ENCODE data around the gene KRT82.

Gene KRT82

DNA sequence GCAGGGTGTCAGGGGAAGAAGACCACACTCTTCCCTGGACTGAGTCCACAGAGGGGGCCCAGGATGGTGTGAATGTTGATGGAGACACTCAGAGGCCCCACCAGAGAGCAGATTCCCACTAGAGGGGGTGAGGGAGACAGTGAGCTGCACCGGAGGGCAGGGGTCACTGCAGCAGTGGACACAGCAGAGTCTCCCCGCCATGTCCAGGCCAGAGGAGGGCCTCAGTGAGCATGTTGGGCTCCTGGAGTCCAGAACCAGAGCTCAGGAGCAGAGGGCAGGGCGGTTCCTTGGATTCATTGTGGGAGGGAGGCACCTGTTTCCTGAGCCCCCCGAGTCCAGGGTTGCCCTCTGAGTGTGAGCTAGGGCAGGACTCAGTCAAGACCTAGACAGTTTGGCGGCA lies 1.8 kb upstream of the KRT82 start:
- no peak for DNase-seq

DNA sequence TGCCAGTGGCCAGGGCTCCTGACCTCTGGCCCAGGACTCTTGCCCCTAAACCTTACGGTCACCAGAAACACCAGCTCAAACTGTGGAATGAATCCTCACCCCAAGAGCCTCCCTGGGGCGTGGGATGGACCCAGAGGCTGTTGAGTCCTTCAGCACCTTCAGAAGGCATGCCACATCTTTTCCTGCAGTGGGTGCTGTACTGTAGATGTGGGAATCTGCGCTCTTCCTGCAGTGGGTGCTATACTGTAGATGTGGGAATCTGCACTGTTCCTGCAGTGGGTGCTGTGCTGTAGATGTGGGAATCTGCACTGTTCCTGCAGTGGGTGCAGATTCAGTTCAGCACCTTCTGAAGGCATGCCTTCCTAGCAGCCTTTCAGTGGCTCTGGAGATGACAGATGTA lies 1.2 kb downstream of the KRT82 start:
- no peak for DNase-seq

DNA sequence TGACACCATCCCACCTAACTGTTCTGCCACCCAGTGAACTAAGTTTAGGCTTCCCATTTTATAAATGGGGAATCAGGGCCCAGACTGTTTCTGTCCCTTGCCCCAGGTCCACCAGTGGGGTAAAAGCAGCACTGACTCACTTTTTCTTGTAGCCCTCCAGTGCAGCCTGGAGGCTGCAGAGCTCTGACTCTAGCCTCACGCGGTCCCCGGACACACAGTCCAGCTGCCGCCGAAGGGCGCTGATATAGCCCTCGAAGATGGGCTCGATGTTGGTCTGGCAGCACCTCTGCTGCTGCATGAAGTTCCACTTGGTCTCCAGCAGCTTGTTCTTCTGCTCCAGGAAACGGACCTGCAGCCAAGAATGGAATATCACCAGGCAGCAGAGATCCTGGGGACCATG lies 2.6 kb downstream of the KRT82 start:
- DNase-seq: no peak

DNA sequence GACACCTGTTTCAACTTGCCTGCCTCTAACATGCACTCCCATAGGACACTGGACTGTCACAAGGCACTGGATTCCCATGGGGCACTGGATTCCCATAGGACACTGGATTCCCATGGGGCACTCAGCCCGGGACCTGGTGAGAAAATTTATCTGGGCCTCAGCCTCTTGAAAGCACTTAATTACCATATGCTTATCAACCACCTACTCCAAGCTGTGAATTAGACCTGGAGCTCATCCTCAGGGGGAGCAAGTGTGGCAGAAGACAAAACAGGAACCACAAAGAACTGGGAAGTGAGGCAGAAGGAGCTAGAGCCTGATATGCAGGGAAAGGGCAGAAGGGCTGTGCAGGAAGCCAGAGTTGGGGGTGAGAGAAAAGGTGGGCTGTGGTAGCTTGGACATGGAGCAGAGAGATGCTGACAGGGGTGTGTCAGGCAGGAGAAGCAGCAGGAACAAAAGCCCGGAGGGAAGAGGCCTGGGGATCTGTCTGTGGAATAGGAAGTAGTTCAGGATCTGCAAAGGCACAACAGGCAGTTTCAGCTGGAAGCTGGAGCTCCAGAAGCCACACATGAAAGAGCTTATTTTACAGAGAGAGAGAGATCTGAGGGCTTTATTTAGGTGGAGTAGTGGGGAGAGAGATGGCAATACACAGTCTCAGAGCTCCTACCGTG lies 3.1 kb downstream of the KRT82 start:
- DNase-seq: no peak

DNA sequence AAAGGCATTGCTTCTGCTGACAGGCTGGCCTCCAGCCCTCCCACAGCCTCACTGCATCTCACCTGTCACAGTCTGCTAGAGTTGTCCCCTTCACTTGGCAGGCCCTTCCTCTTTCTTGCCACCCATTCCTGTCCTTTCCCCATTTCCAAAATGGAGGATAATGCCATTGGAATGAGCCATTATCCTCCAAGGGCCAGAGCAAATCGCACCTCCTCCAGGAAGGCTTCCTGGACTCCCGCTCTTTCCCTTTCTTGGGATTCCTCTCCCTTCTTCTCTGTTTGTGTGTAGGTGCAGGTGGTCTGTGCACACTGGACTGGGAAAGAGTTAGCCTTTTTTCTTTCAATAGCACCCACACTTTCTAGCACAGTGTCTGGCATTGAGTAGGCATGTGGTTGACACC lies 3.8 kb downstream of the KRT82 start:
- no peak for DNase-seq

DNA sequence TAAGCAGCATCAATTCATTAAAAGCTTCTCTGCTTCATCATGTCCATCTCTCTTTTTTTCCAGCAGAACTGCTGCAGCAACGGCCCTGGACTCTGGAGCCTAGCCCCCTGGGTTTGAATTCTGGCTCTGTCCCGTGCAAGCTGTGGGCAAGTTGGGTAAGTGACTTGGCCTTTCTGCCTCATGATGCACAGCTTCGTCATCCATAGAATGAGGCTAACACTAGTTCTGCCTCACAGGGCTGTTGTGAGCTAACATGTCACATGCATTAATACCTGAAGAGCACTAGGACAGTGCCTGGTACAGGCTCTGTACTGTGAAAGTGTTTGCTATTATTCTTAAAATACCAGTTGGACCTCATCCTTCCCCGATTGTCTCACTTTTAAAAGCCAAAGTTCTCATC lies 4.2 kb downstream of the KRT82 start:
- no peak for DNase-seq

DNA sequence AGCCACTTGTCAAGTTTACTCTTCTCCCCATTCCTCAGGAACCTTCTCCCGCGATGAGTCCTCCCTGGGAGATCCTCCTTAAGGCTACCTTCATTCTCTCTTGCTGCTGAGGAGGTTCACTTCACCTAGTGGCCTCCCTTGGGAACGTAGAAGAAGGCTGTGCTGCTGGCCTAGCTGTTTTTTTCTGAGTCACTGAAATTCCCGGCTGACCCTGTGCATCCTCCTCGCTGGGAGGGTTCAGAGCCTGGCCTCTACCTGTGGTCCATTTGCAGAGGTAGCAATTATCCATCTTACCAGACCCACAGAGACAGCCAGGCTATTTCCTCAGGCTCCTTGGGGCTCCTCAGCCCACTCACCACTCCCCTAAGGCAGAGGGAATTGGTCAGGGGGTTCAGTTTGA lies 4.6 kb downstream of the KRT82 start:
- DNase-seq: no peak

DNA sequence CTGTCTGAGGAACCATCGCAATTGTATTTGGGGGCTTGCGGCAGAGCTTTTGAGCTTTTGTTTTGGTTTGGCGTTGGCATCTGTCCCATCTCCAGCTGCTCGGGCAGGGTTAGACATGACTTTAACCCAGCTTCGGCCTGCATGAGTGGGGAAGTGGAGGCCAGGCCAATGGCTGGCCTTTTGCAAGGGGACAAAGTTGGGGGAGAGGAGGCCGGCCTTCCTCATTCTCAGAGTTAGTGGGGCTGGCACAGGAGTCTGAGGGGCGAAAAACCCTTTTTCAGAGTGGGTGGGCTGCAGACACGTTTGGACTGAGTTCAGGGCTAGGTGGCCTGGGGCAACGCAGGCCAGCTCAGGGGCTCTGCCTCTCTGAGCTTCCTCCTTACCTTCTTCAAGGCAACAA lies 5.2 kb downstream of the KRT82 start:
- DNase-seq: no peak

DNA sequence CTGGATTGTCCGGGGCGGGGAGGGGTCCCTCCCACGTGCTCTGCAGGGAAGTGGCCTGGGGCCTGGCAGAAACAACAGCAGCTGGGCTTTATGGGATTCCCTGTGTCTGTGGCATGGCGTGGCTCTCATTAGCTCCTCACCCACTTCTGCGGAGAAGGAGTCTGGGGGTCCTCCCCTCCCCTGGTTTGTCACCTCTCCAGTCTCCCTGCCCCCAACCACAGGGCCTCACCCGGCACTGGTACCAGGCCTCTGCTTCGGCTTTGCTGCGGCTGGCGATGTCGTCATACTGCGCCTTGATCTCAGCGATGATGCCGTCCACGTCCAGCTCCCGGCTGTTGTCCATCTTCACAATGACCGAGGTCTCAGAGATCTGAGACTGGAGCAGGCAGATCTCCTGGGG lies 6.4 kb downstream of the KRT82 start:
- no peak for DNase-seq

DNA sequence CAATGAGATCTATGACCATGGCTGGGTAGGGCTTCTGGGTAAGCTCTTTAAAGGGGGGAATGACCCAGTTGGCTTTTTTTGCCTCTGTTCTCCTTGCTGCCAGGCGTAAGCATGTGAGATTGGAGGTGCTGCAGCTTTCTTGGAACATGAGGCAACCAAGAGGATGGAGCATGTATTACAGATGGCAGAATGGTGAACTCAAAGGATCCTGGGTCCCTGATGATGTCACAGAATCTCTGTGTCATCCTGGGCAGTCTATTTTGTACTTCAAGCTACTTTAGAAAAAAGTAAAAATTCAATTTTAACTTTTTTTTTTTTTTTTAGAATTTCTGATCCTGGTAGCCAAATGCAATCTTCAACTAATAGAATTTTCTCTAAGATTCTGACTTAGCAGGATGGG lies 8.0 kb downstream of the KRT82 start:
- peak; percentile 8 for DNase-seq

DNA sequence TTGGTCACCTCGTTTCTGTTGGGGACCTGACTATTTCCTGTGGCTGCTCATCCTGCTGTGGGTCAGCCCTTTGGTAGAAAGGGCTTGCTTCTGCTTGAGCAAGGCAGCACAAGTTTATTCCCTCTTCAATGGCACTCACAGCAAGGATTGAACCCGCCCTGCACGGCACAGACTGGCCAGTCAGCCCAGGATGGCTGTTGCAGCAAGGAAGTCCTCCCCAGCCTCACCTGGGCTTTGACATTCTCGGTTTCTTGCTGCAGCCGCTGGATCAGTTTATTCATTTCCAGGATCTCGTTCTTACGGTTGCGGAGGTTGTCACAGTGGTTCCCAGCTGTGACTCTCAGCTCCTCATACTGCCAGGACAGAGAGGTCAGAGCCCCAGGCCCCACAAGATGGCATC lies 9.5 kb downstream of the KRT82 start:
- DNase-seq: no peak

DNA sequence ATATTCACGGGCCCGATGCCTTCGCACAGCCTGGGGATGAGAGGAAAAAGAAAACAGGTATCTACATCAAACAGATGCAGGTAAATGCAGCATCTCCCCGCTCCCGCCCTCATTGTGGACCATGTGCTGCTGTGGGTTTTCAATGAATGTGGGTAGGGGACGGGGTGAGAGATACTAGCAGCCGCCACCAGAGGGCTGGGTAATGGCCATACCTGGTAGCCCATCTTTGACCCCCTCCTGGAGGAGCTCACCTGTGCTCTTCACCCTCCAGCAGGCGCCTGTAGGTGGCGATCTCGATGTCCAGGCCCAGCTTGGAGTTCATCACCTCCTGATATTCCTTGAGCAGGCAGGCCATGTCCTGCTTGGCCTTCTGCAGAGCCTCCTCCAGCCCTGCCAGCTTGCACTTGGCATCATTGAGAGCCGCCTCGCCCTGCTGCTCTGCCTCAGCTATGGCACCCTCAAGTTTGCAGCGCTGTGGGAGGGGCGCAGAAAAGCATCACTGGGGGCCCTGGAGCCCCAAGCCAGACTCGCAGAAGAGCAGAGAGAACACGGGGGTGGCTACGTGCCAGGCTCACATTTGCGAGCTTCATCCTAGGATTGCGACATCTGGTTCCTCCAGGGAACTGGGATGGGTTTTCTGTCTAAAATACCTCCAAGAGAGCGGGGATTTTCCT lies 10.2 kb downstream of the KRT82 start:
- peak; percentile 76 for DNase-seq

DNA sequence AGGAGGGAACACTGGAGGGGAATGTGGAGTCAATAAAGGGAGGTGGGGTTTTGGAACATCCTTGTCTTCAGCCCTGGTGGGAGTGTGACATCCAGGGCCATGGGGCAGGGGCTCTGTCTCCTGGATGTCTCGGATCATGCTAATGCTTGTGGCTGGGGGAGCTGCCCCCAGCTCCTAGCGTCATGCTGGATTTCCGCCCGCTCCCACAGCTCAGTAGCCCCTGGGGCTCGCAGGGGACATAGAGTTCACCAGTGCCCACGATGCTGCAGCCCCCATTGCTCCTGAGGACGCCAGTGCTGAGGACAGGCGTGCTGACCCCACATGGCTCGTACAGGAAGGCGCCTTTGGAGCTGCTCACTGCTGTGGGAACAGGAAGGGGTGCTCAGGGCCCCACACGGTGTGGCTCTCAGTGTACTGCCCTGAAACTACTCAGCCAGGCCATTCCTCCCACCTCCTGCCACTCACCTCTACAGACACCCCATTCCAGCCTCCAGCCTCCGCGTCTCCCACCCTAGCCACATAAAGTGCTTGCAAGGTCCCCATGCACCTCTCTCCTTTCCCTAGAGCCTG lies 11.2 kb downstream of the KRT82 start:
- DNase-seq: no peak

DNA sequence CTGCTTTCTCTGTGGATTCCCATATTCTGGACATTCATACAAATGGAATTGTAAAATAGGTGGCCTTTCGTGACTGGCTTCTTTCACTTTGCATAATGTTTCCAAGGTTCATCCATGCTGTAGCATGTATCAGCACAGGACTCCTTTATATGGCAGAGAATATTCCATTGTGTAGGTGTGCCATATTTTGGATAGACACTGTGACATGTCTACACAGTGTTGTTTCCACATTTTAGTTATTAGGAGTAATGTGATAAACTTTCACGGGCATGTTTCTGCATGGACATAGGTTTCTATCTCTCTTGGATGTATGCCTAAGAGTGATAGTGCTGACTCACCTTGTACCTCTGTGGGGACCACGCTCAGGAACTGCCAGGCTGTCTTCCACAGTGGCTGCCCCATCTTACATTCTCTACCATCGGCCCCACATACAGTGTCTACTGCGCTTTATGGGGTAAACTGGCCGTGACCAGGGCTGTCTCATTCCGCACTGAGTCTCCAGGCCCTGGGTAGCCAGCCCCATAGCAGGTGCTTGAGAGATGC lies 13.6 kb downstream of the KRT82 start:
- no peak for DNase-seq

DNA sequence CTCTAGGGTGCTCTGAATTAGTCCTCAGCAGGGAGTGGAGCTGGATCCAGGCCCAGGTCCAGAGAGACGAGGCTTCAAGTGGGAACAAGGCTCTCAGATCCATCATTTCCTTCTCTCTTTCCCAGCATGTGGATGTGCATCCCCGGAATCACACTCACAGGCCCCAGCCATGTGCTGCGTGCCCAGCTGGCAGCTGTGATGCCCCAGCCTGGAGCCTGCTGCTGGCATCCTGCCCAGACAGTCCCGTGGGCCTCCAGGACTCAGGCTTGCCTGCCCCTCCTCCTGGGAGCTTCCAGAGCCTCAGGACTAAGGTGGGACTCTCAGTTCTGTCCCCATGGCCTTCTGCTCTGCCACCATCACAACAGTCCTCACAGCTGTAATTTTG lies 14.5 kb downstream of the KRT82 start:
- DNase-seq: peak; percentile 51

DNA sequence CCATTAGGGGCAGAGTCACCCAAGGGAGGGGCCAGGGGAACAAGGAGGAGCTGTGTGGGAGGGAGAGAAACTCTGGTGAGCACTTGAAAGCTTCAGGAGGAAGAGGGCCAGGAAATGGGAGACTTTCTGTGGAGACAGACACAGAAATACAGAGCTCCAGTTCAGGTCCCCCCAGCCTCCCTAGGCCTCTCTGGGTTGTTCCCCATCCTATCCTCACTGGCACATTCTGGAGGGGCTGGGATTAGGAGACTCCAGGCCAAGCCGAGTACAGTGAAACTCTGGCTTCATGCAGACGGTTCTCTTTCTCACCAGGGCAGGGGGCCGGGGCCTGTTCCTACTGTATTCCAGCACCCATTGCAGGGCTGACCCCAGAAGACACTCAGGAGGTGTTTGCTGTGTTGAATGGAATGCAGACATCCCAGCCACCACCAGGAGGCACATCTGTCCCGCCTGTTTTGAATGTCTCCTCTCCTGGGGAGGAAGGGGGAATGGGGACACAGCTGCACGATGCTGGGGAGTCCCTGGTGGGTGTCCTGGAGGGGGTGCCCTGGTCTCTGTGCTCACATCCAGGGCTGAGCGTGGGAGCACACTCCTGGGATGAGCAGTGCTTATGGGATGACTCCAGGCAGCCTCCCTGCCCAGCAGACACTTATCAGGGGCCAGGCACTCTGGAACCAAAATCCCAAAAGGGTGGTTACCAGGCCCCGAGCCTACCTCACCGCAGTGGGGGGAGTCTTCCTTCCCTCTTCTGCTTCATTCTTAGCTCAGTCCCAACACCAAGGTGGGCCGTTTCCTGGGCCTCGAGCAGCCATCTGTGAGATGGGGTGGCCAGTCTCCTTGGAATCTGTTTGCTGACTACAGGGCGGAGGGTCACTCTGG lies 15.2 kb downstream of the KRT82 start:
- DNase-seq: peak; percentile 25

DNA sequence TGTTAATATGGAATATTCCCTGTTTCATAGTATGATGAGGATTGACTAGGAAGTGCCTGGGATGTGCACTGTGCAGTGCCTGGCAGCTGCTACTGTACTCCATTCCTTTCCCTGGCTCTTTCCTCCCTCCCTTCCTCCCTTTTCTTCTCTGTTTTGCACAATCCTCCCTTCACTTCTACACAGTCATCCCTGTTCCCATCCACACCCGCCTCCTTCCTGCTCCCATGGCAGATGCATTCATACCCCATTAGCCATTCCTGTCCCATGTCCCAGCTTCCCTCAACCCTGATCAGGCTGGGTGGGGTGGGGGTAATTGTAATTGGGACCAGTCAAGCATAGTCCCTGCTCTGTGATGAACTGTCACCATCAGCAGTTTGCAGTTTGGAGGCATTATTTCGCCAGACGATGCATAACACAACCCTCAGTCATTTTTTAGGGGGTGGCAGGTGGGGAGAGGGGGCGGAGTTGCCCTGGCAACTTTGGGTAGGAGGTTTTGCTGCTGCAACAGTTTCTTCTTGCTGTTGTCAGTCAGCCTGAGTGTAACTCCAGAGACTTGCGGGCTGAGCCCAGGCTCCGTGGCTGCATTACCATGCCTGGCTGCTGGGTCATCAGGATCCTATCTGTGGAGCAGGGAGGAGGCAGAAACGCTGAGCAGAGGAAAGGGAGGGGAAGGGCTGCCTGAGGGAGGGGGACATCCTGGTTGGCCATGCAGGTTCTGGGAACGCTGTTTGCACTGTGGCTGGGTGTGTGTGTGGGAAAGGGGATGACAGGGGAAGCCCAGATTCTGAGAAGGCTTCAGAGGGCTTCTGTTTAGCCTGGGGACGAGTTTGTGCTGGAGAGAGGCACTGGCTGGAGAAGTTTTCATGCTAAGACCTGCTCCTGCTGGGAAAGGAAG lies 16.6 kb downstream of the KRT82 start:
- DNase-seq: no peak

DNA sequence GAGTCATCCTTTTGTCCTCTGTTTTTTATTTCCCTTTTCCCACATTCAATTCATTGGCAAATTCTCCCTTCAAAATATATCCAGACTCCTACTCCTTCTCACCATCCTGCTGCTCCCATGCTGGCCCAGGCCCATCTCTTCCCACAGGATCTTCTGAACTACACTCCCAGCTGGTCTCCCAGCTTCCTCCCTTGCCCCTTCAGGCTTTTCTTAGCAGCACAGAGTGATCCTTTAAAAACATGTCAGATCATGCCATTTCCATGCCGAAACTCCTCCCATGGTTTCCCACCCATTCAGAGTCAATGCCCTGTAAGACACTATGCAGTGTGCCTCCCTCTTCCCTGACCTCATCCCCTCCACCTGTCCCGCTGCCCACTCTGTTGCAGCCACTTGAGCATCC lies 18.3 kb downstream of the KRT82 start:
- no peak for DNase-seq

DNA sequence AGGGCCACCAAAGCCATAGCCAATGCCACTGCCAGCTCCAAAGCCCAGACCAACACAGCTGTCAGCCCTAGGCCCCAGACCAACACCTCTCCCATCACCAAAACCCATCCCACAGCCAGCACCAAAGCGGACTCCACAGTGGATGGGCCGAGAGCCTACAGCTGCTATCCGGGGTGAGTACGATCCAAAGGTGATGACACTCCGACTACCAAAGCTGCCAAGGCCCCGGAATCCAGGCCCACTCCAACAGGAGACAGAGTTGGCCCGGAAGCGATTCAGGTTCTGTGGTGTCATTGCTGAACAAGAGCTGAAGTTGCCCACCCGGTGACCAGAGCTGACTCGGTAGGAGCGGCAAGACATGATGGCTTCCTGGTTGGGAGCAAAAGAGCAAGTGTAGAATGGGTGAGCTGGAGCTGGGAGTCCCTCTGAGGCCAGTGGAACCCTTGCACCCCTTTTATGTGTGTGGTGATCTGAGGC lies 20.9 kb downstream of the KRT82 start, which contains the start of gene KRT84:
KRT84 (minus strand) TSS at position 427 of the 477 bp plus-strand sequence; CDS start at position 360, 67 bp downstream.
- DNase-seq: no peak

DNA sequence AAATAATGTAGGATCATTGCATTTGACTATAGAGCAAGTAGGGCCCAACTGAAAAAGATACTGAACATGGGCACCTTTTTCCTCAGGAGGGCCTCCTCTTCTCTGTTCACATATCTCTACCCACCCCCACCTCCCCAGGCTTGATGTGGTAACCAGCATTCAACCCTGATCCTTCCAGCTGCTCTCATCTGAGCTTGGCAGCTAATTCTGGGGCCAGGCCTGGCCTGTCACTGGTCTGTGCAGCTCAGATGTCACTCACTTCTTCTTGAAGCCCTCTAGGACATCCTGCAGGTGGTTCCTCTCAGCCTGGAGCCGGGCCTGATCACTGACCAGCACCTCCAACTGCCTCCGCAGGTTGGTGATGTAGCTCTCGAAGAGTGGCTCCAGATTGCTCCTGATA lies 22.8 kb downstream of the KRT82 start:
- no peak for DNase-seq

DNA sequence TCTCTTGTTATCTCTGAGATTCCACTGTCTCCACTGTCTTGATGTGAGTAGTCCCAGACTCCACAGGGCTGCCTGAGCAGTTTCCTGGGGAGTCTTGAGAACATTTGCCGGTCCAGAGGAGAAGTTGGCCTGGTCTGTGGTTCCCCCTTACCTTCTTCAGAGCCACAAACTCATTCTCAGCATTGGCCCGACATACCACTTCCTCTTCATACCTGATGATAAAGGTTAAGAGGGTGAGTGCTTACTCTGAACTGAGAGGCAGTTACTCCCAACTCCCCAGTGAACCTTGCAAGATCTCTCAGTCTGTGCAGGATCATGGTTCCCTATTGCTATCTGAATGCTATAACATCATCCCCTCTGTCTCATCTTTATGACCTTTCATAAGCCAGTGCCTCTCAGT lies 23.3 kb downstream of the KRT82 start:
- DNase-seq: no peak

DNA sequence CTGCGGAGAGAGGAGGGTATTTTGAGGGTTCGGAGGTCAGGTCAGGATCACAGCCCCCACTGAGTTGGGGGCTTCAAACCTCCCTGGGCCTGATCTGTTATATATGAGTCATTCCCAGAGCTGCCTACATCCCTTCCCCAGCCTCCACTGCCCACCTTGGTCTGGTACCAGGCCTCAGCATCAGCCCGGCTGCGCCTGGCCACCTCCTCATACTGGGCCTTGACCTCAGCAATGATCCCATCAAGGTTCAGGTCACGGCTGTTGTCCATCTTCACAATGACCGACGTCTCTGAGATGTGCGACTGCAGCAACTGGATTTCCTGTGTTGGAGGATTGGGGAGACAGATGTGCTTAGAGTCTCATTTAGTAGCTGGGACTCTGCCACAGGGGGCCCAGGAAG lies 24.9 kb downstream of the KRT82 start:
- DNase-seq: no peak
